ENCODE measurements around the gene LILRB2.
"Not testable (repeated sequence)": the region's sequence is repeated elsewhere in the genome, so short reads cannot be mapped to it uniquely, and the experiment has no call there.

The LILRB2 gene

DNA sequence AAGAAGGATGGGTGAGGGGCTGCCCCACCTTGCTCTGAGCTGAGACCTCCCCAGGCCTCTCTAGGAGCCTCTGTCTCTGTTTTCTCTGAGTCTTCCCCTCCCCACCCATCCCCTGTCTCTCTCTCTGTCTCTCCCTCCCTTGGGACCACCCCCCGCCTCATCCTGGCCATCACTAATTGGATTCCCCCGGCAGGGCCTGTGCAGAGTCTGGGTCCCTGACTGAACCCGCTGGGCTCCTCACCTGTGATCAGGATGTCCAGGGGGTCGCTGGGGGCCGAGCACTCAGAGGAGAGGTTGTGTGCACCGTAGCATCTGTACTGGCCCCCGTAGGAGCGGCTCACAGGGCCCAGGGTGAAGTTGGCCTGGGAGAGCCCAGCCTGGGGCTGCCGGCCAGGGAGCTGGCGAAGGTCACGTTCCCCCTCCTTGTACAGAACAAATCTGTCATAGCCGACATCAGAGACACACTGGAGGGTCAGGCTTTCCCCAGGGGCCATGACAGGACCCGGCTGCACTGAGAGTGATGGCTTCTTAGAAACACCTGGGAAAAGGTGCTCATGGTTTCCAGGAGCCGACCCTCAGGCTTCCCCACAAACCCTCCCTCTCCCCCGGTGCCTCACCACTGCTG, 2.2 kb downstream of the LILRB2 start:
- DNase-seq; in situ Hi-C loops (cut with MboI; ENCODE audit: low pct_unique_long_range_greater_than_20kb, low sequenced_read_pairs): not testable (repeated sequence)

DNA sequence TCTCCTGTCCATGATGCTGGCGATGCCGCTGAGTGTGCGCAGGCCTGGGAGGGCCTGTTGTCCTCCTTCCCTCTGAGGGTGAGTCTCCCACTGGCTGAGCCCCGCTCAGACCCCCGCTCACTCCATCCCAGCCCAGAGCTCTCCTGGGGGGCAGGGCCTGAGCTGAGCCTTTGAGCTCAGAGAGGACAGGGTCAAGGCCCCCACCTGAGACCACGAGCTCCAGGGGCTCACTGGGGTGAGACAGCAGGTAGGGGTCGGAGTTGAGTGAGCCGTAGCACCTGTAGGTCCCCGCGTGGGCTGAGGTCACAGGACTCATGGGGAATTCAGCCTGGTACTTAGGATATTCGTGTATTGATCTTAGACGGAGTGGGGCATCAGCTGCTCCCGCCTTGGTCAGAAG, 2.9 kb downstream of the LILRB2 start:
- DNase-seq; in situ Hi-C loops (cut with MboI; ENCODE audit: low pct_unique_long_range_greater_than_20kb, low sequenced_read_pairs): not testable (repeated sequence)

DNA sequence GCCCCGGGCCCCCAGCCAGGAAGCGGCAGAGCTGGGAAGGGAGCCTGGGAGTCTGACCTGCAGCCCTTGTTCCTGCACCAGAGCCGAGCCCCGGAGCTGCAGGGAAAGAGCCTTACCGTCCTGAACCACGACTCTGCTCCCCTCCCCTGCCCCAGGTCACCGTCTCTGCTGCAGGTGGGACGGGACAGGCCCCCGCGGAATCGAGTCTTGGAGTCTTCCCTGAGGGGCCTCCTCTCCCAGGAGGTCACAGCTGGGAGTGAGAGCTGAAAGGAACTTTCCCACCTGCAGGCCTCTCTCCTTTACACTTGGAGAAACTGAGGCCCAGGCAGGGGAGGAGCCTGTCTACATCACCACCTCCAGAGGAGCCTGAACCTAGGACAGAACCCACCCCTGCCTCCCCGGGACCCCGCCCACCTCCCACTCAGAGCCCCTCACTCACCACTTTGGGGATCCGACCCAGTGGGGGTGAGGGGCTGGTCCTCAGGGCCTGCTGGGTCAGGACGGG, 3.7 kb downstream of the LILRB2 start:
- in situ Hi-C loops (cut with MboI; ENCODE audit: low pct_unique_long_range_greater_than_20kb, low sequenced_read_pairs); DNase-seq: not testable (repeated sequence)

DNA sequence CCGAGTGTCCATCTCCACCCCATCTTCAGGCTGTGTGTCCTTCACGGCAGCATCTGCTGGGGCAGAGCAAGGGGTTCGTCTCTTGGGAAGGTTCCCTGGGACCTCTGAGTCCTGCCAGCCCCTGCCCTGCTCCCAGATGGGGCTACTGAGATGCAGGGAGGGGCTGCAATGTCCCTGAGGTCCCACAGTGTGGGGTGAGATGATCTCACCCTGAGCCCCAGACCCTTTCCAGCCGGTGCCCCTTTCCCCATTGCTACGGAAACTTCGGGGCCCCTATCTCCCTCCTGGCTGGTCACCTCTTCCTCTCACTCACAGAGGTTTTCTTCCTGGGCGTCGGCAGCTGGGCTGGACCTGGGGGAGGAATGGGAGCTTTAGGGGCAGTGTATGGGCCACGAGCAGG, 5.0 kb downstream of the LILRB2 start:
- in situ Hi-C loops (cut with MboI; ENCODE audit: low pct_unique_long_range_greater_than_20kb, low sequenced_read_pairs): no loop called here
- DNase-seq: no peak

DNA sequence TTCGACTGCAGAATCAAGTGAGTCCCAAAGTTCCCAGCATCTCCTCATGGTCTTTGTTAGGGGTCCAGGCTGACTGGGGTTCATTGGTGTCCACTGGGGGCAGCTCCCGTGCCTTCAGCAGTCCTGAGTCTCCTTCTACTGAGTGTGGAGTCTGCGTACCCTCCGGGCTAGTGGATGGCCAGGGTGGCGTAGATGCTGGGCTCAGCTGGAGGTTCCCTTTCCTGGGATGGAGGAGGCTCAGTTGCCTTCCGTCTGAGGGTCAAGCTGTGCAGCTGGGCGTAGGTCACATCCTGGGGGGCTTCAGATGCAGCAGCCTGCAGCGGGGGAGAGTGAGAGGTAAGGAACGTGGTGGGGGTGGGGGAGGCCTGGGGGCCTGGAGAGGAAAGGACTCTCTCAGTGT, 6.4 kb downstream of the LILRB2 start:
- DNase-seq; in situ Hi-C loops (cut with MboI; ENCODE audit: low pct_unique_long_range_greater_than_20kb, low sequenced_read_pairs): not testable (repeated sequence)

DNA sequence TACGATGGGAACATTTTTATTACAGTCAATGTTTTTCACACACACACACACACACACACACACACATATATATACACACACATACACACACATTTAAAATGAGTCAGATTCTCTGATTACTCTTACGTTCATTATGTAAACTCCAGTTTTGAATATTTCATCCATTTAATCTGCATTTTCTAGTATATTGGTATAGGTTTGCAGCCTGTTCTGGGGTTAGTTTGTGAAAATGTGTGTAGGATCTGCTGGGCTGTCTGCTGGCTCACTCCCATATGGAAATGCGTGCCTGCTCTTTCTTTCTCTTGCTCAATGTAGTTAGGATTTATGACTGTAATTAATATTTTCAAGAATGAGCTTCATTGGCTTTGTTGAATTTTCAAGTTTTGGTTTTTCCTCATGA, 7.1 kb downstream of the LILRB2 start:
- DNase-seq: no peak
- in situ Hi-C loops (cut with MboI; ENCODE audit: low pct_unique_long_range_greater_than_20kb, low sequenced_read_pairs): no loop called here

DNA sequence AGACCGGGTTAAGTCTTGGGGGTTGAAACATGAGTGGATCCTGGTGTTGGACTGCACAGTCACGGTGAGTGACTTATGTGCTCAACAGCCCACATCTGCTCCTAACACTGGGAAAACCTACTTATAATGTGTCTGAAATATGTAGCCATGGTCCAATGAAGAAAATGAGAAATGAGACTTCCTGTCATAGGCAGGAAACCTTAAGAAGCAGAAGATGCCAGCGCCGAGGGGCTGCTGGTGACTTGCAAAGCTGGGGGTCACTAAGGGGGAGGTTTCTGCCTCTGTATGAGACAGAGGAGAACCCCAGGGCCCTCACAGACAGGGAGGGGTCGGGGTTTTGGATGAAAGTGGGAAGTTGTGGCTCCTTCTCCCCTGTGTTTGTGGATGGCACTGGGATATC, 8.7 kb downstream of the LILRB2 start:
- in situ Hi-C loops (cut with MboI; ENCODE audit: low pct_unique_long_range_greater_than_20kb, low sequenced_read_pairs); DNase-seq: not testable (repeated sequence)

DNA sequence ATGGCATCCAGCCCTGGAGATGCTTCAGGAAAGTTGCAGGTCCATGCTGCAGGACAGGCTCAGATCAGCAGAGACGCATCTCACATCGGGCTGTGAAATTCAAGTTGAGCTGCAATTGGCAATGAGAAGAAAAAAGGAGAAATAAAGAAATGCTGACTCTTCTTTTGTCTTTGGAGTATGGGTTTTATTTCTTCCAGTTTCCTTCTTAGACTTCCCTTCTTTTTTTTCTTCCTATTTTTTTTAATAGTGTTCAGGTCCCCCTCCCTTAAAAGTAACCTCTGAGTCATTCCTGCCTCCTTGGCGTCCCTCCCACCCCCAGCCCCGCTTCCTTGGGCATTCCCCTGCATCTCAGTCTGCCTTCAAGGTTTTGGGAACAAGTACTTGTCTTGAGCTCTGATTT, 9.3 kb downstream of the LILRB2 start:
- in situ Hi-C loops (cut with MboI; ENCODE audit: low pct_unique_long_range_greater_than_20kb, low sequenced_read_pairs); DNase-seq: not testable (repeated sequence)

DNA sequence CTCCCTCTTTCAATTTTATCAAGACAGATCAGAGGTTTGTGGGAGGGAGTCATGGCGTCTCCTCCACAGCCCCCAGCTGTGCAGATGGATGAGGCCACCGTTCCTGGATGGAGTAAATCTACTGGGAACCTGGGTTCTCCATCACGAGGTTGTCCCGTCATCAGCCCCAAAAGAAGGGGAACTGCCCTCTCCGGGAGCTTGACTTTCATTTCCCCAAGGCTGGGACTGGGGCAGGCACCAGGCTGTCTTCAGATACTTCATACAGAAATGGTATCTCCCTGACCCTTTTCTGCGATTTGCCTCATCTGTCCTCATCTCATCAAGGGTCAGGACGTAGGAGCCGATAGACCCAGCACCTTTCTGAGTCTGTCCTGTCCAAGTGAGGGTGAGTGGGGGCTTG, 9.8 kb downstream of the LILRB2 start:
- in situ Hi-C loops (cut with MboI; ENCODE audit: low pct_unique_long_range_greater_than_20kb, low sequenced_read_pairs): no loop called here
- no peak for DNase-seq

DNA sequence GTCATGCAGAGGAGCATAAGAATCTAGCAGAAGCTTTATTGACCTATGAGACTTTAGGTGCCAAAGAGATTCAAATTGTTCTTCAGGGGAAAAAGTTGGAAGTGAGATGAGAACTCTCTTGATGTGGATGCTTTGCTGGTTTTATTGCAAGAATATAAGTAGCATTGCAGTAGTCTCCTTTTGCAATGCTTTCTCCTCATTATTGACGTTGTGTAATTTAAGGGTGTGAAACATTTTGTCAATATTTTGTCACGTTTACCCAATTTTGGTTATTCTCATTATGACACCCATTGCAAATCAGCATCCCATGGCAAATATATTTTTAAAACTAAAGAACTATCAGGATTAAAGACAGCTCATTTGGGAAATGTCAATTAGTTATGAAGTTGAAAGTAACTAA, 12.0 kb downstream of the LILRB2 start:
- in situ Hi-C loops (cut with MboI; ENCODE audit: low pct_unique_long_range_greater_than_20kb, low sequenced_read_pairs): no loop called here
- DNase-seq: no peak

DNA sequence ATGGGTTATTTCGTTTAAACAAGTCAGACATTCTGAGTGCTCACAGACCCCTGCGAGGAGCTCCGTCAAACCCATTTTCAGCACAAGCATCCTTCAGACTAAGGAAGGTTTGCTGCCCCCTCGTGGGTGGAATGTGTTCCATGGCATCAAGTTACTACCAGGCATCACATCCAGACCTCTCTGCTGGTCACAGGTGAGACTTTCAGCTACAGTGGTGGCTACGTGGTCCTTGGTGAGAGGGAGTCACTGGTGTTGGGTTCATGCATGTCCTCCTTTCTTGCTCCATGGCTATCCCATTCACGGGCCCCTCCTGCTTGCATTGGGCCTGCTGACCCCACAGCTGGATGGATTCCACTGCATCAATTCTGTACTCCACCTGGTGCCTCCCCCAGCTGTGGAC, 14.8 kb downstream of the LILRB2 start:
- DNase-seq: peak; percentile 76
- in situ Hi-C loops (cut with MboI; ENCODE audit: low pct_unique_long_range_greater_than_20kb, low sequenced_read_pairs): no loop called here

DNA sequence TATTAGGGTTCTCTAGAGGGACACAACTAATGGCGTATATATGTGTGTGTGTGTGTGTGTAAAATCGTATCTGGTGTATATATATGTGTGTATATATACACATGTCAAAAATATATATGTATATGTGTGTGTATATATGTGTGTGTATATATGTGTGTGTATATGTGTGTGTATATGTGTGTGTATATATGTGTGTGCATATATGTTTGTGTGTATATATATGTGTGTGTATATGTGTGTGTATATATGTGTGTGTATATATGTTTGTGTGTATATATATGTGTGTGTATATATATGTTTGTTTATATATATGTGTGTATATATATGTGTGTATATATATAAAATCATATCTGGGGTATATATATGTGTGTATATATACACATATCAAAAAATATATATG, 18.4 kb downstream of the LILRB2 start:
- in situ Hi-C loops (cut with MboI; ENCODE audit: low pct_unique_long_range_greater_than_20kb, low sequenced_read_pairs): no loop called here

DNA sequence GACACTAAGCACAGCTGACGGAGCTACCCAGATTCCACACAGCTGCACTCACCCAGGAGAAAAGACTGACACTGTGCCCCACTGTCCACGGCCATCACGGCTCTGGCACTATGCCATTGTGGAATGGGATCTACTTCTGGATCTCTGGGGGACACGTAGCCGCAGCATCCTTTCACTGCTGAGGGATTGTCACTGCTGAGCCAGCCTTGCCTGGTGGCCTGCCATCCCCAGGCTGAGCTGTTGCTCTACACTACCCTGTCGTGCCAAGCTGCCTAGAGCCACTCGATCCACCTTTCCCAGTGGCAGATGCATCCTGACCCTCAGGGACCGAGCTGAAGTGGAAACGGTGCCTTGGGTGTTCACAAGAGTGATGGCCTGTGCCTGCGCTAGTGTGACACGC, 18.8 kb downstream of the LILRB2 start:
- in situ Hi-C loops (cut with MboI; ENCODE audit: low pct_unique_long_range_greater_than_20kb, low sequenced_read_pairs): no loop called here
- DNase-seq: no peak

More for the DNA sequence above, 18.4 kb downstream of the LILRB2 start:
- no peak for DNase-seq

DNA sequence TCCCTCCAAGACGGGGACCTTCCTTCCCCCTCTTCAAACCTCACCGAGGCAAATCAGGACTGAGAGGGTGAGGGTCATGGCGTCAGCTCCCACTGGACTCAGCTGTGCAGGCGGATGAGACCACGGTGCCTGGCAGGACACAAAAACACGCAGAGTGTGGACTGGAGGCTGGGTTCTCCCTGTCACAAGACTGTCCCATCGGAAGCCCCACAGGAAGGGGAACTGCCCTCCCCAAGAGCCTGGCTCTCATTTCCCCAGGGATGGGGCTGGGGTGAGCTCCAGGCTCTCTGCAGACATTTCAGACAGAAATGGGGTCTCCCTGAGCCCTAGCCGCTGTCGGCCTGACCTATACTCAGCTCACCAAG, 23.8 kb downstream of the LILRB2 start, which contains the start of gene LILRB5:
LILRB5 (minus strand) TSS at position 158 of the 365 bp plus-strand sequence; CDS start at position 78, 80 bp downstream.
- in situ Hi-C loops (cut with MboI; ENCODE audit: low pct_unique_long_range_greater_than_20kb, low sequenced_read_pairs): no loop called here
- no peak for DNase-seq

DNA sequence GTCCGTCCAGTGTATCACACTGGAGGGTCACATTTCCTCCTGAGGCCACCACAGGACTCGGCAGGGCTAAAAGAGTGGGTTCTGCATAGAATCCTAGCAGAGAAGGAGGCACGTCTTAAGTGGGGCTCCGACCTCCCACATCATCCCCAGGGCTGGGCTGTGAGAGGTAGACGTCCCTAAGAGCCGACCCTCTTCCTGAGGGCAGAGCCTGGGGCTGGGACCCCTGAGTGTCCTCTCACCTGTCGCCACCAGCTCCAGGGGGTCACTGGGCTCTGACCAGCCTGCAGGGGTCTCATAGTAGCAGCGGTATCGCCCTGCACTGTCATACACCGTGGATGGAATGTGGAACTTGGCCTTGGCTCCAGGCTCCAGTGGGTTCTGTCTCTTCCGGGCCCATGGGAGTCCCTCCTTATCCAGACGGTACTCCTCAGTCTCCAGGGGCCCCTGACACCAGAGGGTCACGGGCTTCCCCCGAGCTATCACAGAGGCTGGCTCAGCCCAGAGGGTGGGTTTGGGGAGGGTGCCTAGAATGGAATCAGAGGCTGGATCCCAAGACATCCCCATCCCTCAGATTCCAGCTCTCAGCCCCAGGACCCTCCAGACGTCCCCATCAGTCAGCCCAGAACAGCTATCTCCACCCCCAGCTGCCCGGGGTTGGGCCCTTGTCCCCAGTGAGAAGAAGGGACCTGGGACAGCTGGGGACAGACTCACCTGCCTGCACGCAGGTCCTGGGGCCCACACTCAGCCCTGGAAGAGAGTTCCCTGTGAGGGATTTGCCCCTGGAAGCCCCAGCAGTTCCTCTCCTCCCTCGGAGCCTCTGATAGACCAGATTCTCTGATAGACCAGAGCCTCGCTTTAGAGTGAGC, 24.4 kb downstream of the LILRB2 start:
- DNase-seq: no peak
- in situ Hi-C loops (cut with MboI; ENCODE audit: low pct_unique_long_range_greater_than_20kb, low sequenced_read_pairs): no loop called here

DNA sequence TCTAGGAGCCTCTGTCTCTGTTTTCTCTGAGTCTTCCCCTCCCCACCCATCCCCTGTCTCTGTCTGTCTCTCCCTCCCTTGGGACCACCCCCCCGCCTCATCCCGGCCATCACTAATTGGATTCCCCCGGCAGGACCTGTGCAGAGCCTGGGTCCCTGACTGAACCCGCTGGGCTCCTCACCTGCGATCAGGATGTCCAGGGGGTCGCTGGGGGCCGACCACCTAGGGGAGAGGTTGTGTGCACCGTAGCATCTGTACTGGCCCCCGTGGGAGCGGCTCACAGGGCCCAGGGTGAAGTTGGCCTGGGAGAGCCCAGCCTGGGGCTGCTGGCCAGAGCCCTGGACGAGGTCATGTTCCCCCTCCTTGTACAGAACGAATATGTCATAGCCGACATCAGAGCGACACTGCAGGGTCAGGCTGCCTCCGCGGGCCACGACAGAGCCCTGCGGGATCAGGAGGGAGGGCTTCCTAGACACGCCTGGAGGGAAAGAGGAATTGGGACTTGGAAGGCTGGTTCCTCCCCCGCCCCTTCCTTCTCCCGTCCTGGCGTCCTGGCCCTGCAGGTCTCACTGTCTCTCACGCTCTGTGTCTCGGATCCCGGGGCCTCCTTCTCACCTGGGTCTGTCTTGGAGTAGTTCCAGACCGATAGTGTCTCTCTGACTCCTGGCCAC, 25.7 kb downstream of the LILRB2 start:
- in situ Hi-C loops (cut with MboI; ENCODE audit: low pct_unique_long_range_greater_than_20kb, low sequenced_read_pairs): no loop called here
- DNase-seq: no peak

DNA sequence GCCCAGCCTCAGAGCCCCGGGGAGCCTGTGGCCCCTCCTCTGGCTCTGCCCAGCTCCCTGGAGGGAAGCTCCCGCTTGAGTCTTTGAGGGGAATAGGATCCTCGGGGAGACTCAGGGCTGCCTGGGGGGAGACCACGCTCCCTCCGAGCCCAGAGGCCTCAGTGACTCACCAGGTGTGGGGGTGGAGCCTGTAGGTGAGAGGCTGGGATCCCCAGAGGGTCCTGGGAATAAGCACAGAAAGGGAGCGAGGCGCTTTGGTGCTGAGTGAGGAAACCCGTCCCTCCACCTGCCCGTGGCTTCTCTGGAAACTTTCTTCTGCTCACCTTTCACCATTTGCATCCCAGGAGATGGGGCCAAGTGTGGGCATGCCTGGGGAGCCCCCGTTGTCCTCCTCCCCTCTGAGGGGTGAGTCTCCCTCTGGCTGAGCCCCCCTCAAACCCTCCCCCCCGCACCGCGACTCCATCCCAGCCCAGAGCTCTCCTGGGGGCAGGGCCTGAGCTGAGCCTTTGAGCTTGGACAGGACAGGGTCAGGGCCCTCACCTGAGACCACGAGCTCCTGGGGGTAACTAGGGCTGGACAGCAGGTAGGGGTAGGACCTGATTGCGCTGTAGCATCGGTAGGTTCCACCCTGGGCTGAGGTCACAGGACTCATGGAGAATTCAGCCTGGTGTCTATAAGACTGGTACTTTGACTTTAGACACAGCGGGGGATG, 26.6 kb downstream of the LILRB2 start:
- no peak for DNase-seq
- in situ Hi-C loops (cut with MboI; ENCODE audit: low pct_unique_long_range_greater_than_20kb, low sequenced_read_pairs): no loop called here

DNA sequence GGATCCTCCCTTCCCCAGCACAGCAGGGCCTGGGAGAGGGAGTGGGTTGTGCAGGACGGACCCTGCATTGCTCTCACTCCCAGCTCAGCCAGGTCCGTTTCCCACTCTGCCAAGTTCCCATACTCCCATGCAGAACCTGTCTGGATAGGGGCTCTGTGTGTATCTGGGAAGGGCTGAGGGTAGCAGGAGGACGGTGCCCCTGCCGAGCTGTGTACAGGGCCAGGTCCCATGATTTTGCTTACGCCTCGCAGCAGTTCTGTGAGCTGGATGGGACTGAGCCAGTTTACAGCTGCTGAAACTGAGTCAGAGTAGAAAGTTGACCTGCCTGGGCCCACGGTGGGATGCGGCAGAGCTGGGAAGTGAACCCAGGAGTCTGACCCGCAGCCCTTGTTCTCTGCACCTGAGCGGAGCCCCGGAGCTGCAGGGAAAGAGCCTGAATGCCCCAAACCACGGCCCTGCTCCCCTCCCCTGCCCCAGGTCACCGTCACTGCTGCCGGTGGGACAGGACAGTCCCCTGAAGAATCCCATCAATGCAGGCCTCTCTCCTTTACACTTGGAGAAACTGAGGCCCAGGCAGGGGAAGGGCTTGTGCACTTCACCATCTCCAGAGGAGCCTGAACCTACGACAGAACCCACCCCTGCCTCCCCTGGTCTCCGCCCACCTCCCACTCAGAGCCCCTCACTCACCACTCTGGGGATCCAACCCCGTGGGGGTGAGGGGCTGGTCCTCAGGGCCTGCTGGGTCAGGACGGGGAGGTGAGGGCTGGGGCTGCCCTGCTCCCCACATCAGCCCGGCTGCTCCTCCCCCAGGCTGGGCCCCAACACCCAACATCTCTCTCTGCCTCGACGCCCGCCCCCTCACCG, 27.3 kb downstream of the LILRB2 start:
- no peak for DNase-seq
- in situ Hi-C loops (cut with MboI; ENCODE audit: low pct_unique_long_range_greater_than_20kb, low sequenced_read_pairs): no loop called here
